ENCODE results near the gene PSMB2. TPM values are rescaled to one million over a fixed set of nuclear protein-coding genes. Genes with fewer than 3 reads are reported as not detected.

The PSMB2 gene
- total and polyA plus RNA-seq, 10 of the 15 experiments (the other 5 are each of a cell fraction or from before 2014, with no cell fraction given): 71.7 to 299 (median 145) TPM

GRCh38 chr1:35557611-35558373 lies 83.5 kb downstream of the PSMB2 start, which contains the start of gene NCDN (continued):
- no peak for TF ChIP-seq ZNF592 (IDR thresholded peaks at IDR 0.05)
- no peak for TF ChIP-seq MYB (IDR thresholded peaks at IDR 0.05; ENCODE audit: borderline replicate concordance, low read depth, low read length)
- TF ChIP-seq SP1 (IDR thresholded peaks at IDR 0.05; ENCODE audit: low read depth, low read length): peak; percentile 99
- TF ChIP-seq SREBF1 (IDR thresholded peaks at IDR 0.05; ENCODE audit: low read length): peak; percentile 82
- TF ChIP-seq MEF2B (IDR thresholded peaks at IDR 0.05; ENCODE audit: partially characterized antibody, poor library complexity, severe bottlenecking): peak; percentile 34
- peak; percentile 97 for TF ChIP-seq NBN (IDR thresholded peaks at IDR 0.05)
- TF ChIP-seq NR2C2 (IDR thresholded peaks at IDR 0.05; ENCODE audit: borderline replicate concordance, control insufficient read depth, insufficient read length, low read depth): peak; percentile 51
- no peak for TF ChIP-seq IRF4 (IDR thresholded peaks at IDR 0.05; ENCODE audit: low read depth, low read length)
- peak; percentile 97 for TF ChIP-seq IRF3 (IDR thresholded peaks at IDR 0.05)
- TF ChIP-seq CHD1 (IDR thresholded peaks at IDR 0.05; ENCODE audit: low read depth, low read length): peak; percentile 87; the same call in 1 of the 2 replicates
- TF ChIP-seq RCOR1 (conservative IDR thresholded peaks at IDR 0.05; ENCODE audit: low read depth, low read length): no peak
- peak; percentile 60; the same call in 1 of the 2 replicates for TF ChIP-seq RB1 (IDR thresholded peaks at IDR 0.05; ENCODE audit: borderline replicate concordance)
- TF ChIP-seq ASH2L (IDR thresholded peaks at IDR 0.05; ENCODE audit: borderline replicate concordance, low read depth): peak; percentile 48
- TF ChIP-seq YY1 (IDR thresholded peaks at IDR 0.05; ENCODE audit: low read depth, low read length): peak; percentile 100
- TF ChIP-seq EGR1 (IDR thresholded peaks at IDR 0.05; ENCODE audit: borderline replicate concordance in 1 of 2, low read depth in 2 of 2, low read length in 2 of 2): peak; percentile 75 to 100
- TF ChIP-seq TCF12 (IDR thresholded peaks at IDR 0.05; ENCODE audit: low read depth, low read length): no peak
- no peak for TF ChIP-seq RBBP5 (conservative IDR thresholded peaks at IDR 0.05)
- TF ChIP-seq, protein P1, sequence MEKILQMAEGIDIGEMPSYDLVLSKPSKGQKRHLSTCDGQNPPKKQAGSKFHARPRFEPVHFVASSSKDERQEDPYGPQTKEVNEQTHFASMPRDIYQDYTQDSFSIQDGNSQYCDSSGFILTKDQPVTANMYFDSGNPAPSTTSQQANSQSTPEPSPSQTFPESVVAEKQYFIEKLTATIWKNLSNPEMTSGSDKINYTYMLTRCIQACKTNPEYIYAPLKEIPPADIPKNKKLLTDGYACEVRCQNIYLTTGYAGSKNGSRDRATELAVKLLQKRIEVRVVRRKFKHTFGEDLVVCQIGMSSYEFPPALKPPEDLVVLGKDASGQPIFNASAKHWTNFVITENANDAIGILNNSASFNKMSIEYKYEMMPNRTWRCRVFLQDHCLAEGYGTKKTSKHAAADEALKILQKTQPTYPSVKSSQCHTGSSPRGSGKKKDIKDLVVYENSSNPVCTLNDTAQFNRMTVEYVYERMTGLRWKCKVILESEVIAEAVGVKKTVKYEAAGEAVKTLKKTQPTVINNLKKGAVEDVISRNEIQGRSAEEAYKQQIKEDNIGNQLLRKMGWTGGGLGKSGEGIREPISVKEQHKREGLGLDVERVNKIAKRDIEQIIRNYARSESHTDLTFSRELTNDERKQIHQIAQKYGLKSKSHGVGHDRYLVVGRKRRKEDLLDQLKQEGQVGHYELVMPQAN (conservative IDR thresholded peaks at IDR 0.05): no peak; the same call in 1 of the 2 replicates
- TF ChIP-seq CBX5 (IDR thresholded peaks at IDR 0.05; ENCODE audit: low read depth): no peak
- no peak for TF ChIP-seq ZNF384 (IDR thresholded peaks at IDR 0.05; ENCODE audit: borderline replicate concordance, low read depth, low read length)
- TF ChIP-seq ZBED1 (IDR thresholded peaks at IDR 0.05; ENCODE audit: borderline replicate concordance): peak; percentile 100
- no peak for TF ChIP-seq HDAC6 (IDR thresholded peaks at IDR 0.05; ENCODE audit: unreplicated experiment)
- no peak for TF ChIP-seq EP300 (IDR thresholded peaks at IDR 0.05; ENCODE audit: borderline replicate concordance in 1 of 2, control insufficient read depth in 1 of 2, low read depth in 2 of 2, low read length in 2 of 2)
- peak; percentile 65 for TF ChIP-seq NFYA (IDR thresholded peaks at IDR 0.05; ENCODE audit: borderline replicate concordance, low read depth, low read length)
